GM19023 (cell line): Measurements from ENCODE around the gene IFITM2.
"Not testable (repeated sequence)": the region's sequence is repeated elsewhere in the genome, so short reads cannot be mapped to it uniquely, and the experiment has no call there.

Source experiments
- ATAC-seq: cut with Tn5 transposase; IDR thresholded peaks from one replicate; pipeline ENCODE4 v1.9.1; 2021; ENCODE audit warnings: mild to moderate bottlenecking, moderate library complexity; ENCODE audit not compliant: unreplicated experiment

The IFITM2 gene

GRCh38 chr11:281486-282161 lies 26.0 kb upstream of the IFITM2 start:
- ATAC-seq = no peak

GRCh38 chr11:282171-282570 lies 25.4 kb upstream of the IFITM2 start:
- no peak for ATAC-seq

- no peak for ATAC-seq
Observed at GRCh38 chr11:282630-283360, 24.8 kb upstream of the IFITM2 start.

- no peak for ATAC-seq
Observed at GRCh38 chr11:283405-284104, 24.1 kb upstream of the IFITM2 start.

- ATAC-seq = no peak
Observed at GRCh38 chr11:284105-285020, 23.3 kb upstream of the IFITM2 start.

- no peak for ATAC-seq
Observed at GRCh38 chr11:285021-285893, 22.4 kb upstream of the IFITM2 start.

- no peak for ATAC-seq
Observed at GRCh38 chr11:285894-286220, 21.8 kb upstream of the IFITM2 start.

- not testable (repeated sequence) for ATAC-seq
Observed at GRCh38 chr11:286977-287820, 20.4 kb upstream of the IFITM2 start.

- ATAC-seq = no peak
Observed at GRCh38 chr11:287821-288477, 19.7 kb upstream of the IFITM2 start.

- peak; percentile 61 for ATAC-seq
Observed at GRCh38 chr11:288478-289397, 18.9 kb upstream of the IFITM2 start, which contains the start of gene PGGHG. Gene PGGHG, plus strand, starts transcription at chr11:289126. Its CDS starts 691 bp downstream, at chr11:289817.

- no peak for ATAC-seq
Observed at GRCh38 chr11:289398-289711, 18.3 kb upstream of the IFITM2 start.

- no peak for ATAC-seq
Observed at GRCh38 chr11:289712-290620, 17.6 kb upstream of the IFITM2 start.

GRCh38 chr11:290621-291231 lies 16.9 kb upstream of the IFITM2 start:
- no peak for ATAC-seq

- no peak for ATAC-seq
Observed at GRCh38 chr11:291281-292210, 16.1 kb upstream of the IFITM2 start.
